HG02943 (cell line): ENCODE measurements around the gene ARAP2.
"Not testable (repeated sequence)": the region's sequence is repeated elsewhere in the genome, so short reads cannot be mapped to it uniquely, and the experiment has no call there.

ENCODE experiments used
- ATAC-seq: cut with Tn5 transposase; IDR thresholded peaks from one replicate; pipeline ENCODE4 v1.9.1; 2021; ENCODE audit warnings: mild to moderate bottlenecking, low read depth, moderate library complexity; ENCODE audit not compliant: unreplicated experiment

Gene ARAP2

DNA sequence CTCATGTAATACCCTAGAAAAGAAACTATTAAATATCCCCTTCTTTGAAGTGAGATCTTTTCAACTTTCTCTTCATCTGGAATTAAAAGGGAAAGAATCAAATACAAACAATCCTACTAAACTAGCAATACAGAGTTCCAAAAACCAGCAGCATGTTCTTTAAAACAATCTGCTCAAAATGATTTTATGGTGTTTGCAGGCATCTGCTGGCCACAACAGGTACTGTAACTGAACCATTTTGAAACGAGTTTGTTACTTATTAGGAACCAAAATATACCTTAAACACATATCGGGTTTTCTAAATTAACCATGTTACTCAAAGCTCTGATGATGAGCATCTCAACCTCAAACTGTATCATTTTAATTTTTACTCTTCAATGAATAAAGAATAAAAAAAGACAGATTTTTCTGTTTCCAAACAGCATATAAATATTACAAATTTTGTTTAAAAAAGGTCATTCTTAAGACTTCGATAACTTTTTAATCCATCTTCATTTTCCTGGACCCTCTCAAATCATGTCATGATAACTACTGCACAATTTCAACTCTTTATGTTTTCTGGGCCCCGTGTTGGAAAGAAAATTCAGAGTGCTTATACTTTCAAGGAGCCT lies 56.5 kb downstream of the ARAP2 start:
- ATAC-seq: no peak

DNA sequence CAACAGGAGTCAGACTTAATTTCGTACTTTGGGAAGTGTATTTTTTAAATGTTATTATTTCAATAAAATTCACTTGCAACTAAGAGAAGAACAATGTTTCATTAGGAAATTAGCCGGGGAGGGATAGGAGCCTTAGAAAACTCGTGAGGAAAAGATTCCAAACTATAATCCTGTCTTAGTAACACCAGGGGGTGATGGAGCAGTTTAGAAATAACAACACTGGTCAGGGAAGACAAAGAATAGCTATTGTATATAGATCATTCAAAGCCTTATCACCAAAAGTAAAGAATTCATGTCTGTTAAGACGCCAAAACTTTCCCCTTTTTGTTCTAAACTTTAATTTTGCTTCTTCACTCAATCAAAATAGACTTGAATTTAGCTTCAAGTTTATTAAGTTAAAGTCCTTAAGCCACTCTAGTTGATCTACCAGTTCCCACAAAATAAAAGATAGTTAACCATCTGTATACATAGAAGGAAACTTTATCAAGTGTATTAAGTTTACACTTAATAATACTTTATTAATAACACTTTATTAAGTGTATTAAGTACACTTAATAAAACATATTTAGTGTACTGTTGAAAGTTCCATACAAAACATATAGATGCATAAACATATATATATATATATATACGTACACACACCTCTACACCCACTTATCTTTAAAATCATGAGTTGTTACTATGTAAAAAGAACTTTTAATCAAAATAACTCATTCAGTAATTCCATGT lies 60.5 kb downstream of the ARAP2 start:
- ATAC-seq: no peak

DNA sequence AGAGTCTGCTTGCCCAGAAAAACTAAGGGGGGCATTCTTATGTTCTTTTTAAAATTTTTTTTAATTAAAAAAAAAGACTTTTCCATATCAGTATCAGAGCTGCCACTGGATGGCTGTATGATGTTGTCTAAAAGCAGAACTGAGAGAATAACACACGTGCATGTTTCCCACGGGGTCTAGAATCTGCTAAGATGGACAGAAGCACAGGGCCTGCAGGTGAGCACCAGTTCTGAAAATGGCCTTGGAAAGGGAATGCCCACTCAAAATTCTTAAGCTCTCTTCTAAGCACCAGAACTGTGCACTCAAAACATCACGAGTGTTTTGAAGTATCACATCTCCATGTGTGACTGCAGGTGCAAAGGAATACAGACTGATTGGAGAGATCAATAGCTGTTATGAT lies 61.1 kb downstream of the ARAP2 start:
- no peak for ATAC-seq

DNA sequence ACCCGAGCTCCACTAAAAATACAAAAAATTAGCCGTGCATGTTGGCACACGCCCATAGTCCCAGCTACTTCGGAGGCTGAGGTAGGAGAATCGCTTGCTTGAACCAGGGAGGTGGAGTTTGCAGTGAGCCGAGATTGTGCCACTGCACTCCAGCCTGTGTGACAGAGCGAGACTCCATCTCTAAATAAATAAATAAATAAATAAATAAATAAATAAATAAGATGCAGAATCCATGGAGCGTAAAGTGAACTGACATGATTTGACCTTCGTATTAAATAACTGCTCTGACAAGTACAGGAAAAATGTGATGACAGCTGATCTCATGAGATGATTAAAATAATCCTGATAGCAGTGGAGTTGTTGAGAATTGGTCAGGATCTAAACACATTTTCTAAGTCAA lies 62.0 kb downstream of the ARAP2 start:
- ATAC-seq: not testable (repeated sequence)

DNA sequence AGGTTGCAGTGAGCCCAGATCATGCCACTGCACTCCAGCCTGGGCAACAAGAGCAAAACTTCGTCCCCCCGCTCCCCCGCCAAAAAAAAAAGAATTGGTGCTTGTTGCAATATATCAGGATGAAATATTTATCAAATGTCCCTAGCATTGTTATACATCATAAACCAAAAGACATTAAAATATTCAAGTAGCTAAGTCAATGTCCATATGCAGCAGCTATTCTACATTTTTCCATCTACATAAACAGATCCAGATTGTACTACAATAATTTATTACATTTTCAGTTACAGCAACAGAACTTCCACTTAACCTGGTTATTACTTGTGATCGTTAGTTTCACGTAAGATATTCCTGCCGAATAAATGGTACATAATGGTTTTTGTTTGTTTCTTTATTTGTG lies 64.1 kb downstream of the ARAP2 start:
- ATAC-seq: no peak

DNA sequence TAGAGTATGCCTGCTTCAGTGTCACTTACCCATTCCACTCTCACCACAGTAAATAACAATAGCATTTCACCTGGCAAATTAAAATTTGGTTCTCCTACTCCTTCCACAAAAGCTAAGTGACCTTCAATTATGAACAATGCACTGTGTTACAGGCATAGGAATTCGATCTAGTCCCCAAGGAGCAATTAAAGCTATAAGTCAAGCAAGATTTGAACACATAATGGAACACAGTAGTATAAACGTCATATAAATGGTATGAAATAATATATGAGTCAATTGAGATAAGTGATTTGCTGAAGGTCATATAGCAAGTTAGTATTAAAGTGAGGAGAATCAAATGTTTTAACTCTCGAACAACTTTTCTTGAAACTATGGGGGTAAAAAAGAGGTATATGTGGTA lies 65.8 kb downstream of the ARAP2 start:
- no peak for ATAC-seq

DNA sequence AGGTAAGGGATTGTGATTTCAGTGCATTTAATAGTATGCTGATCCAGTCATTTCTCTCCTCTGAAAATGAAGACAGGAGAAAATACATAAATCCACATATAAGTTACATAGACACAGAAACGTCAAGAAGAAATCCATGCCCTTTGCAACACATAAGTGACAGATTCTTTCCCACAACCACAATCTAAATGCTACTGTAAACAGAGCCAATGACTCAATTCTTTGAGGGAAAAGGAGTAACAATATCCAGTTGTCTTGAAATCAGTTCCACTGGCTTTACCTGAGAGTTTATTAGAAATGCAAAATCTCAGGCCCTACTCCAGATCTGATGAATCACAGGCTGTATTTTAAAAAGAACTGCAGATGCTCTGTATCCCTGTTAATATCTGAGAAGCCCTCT lies 66.4 kb downstream of the ARAP2 start:
- no peak for ATAC-seq

DNA sequence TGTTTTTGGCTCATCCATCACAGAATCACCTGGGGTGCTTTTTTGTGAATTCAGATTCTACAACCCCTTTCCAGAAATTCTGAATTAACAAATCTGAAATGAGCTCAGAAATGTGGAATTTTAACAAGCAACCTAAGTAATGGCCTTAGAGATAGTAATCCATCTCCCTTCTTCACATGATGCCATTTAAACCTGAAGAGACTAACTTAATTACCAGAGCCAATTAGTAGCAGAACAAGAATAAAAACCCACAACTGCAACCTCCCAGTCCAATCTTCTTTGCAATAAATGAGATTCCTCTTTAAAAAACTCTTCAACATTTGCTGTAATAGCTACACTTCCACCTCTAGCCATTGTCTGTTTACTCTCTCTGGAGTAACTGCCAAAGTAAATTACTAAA lies 69.7 kb downstream of the ARAP2 start:
- ATAC-seq: no peak

DNA sequence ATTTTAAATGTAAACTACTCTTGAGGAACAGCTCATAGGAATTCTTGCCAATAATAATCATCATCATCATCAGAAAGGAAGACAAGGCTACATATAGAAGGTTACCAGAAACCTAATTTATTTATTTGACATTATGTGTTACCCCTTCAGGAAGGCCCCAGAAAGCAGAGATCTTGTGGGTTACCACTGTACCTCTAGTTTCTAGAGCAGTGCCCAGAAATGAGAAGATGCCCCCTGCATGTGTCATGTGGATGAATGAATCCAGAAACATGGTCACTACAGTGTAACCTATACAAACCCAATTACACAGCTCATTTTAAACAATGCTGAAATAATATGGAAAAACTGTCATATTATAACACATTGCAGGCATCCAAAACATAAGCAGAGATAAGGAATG lies 70.4 kb downstream of the ARAP2 start:
- no peak for ATAC-seq

DNA sequence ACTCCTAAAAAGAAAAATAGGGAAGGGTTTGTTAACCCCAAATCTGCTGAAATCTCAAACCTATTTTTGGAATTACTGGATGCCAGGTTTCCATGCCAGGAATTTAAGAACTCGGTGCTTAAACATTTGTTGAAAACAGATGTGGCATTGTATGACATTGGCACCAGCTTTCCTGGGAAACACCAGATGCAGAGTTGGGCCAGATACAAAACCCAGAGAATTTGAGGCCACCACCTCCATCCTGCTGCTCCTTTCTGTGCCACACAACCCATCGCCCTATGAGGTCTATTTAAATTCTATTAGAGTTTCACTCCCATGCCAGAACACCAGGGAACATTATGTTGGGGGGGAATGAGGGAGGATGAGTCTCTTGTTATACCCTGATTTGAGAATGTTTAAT lies 71.7 kb downstream of the ARAP2 start:
- no peak for ATAC-seq

DNA sequence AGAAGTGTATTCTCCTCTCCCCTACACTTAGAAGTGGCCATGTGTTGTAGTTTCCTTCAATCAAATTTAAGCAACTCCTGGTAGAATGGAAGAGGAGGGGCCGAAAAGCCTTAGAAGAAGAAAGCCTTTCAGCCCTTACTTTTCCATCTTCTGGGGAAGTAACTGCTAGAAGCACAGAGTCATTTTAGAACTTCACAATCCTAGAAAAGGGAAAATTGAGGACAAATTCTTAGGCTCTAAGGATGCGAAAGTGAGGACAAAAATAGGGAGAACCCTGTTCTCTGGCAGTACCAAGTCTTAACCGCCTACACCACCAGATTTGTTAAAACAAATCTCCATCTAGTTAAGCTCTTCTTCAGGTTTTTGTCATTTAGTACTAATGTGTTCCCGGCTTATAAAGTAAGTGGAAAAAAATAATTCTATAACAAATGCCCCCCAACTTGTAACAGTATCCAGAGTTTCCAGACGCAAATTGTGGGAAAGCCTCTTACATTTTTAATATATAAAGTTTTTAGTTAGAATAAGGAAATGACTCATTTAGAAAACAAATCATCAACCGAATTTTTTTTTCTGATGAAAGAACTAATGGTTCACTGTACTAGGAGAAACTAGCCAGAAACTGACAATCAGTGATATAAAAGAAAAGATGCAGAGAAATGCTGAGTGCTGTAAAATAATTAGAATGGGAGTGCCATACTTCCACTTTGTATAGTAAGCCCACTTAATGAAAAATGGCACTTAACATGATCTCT lies 76.0 kb downstream of the ARAP2 start:
- ATAC-seq: no peak

DNA sequence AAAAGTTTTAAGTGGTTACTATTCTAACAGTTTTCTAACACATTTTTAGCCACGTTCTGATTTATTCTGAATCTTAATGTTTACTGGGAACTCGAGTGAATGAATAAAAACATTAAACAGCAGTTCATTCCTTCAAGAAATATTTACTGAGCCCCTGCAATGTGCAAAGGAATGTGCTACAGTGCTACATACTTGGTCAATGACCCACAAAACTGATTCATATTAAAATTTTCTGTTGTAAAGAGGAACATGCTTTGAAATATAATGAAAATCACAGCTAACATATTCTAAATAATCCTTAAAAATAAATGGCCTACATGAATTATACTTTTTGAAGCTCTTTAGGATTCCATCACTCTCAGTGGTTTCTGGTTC lies 78.7 kb downstream of the ARAP2 start:
- no peak for ATAC-seq

DNA sequence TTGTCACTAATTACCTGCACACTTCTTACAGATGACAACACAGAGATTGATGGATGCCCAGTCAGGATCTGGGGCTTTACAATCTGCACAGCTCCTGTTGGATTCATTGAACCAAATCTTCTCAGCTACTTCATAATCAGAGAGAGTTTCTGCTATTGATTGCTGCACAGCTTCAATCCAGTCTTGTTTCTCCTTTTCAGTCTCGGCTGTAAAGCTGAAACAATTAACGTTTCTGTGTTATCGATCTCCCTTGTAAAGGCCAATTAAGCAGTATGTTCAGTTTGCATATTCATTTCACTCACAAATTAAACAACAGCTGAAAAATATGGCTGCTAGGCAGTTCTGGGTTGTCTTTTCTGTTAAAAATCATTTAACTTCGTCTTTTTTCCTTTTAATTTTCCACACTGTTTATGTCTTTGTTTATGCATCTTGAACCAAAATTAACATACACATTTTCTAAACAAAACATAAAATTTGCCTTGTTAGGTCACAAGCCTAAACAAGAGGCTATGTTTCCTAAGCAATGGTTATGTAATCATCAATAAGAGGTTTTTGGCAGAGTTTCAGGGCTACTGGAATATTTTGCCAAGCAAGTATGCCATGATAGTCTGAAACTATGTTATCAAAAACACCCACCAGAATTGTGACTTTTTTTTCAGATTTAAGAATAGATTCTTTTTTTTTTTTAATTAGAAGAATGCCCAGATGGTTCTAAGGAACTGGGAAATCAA lies 79.2 kb downstream of the ARAP2 start:
- no peak for ATAC-seq

DNA sequence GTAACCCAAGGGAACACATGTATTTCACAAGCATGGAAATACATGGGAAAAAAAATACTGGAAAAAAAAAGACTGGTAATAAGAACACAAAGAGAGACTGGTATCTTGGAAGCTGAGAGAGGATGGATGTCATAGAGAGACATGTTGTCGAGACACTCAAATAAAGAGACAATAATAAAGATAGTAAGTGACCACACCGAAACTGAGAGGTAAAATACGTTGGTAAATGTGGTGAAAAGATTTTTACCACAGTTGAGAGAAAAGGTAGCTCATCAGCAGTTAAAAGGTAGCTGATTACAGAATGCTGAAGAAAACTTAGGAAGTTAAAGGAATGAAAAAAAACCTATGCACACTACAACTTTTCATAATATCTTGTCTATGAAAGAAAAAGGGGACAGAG lies 81.1 kb downstream of the ARAP2 start:
- no peak for ATAC-seq

DNA sequence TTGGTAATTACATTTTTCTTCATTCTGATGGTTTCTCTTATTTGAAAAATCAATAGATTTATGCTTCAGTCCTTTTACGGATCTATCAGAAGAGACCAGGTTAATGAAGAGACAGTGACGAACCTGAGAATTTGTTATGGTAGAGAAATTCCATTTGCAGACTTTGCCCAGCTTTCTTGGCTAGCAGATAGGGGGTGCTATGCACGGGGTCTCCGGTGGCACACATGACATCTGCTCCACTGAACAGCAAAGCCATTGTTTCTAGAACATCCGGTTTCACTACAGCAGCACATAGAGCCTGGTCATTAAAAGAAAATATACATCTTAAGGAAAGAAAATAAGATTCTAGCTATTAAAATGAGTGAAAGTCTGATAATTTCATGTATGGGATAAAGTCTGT lies 85.1 kb downstream of the ARAP2 start:
- ATAC-seq: no peak

DNA sequence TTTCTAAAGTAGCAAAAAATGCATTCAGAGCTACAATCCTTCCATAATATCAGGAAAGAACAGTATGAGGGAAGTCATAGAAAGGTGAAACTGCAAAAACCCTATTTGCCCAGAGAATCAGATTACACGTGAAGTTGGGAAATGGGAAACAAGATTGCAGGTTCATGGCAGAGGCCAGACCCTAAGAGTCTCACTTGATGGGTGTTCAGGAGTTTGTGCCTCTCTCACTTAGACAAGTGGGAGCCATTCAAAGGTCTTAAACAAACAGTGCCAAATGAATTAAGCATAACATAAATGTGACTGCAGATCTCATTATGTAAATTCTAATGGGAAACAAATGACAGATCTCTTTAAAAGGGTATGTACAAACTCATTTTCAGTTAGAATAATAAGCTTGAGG lies 91.6 kb downstream of the ARAP2 start:
- ATAC-seq: no peak

DNA sequence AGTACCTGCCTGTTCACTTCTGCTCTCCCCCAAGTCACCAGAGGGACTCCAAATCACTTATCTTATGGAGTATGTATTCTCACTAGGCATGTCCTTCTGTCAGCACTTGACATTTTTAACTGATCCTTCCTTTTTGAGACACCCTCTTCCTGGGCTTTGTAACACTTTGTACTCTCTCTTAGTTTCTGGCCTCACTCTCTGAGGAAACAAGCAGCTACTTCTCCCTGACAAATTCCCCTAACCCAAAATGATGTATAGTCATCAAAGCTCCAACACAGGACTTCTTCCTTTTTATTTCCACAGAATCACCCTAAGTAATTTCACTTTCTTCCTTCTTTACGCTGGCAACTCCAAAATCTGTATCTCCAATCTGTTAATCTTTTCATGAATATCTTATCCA lies 101.8 kb downstream of the ARAP2 start:
- no peak for ATAC-seq

DNA sequence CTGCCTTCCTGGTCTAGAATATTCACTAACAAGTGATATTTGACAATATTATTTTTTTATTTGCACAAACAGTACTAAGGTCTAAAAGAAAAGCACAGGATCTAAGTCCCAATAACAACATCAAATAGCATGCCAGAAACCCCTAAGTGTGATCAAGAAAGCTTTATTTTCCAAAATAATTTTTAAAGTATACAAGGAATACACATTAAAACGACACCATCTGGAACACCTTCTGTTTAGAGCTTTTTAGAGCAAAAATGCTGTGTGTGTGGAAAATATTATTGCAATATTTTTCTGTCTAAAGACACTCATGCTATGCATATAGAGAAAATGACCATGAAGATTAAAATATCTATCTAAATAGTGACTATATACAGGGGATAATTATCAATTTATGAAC lies 103.1 kb downstream of the ARAP2 start:
- ATAC-seq: no peak

DNA sequence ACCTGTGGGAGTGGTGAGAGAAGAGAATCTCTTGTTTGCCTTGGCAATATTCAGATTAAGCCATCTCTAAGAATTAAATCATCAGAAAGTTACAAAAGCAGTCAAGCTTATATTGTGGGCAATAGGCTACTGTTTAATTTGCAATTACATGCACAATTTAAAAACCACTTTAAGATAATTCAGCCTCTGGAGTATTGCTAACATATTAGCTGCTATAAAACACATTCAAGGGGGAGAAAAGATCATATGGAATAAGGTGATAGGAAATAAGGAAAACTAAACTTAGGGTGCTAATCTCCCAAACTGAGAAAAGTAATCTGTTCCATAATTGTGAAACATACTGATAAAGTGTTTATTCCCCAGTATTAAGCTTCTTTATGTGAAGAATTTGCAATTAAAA lies 103.9 kb downstream of the ARAP2 start:
- ATAC-seq: no peak

DNA sequence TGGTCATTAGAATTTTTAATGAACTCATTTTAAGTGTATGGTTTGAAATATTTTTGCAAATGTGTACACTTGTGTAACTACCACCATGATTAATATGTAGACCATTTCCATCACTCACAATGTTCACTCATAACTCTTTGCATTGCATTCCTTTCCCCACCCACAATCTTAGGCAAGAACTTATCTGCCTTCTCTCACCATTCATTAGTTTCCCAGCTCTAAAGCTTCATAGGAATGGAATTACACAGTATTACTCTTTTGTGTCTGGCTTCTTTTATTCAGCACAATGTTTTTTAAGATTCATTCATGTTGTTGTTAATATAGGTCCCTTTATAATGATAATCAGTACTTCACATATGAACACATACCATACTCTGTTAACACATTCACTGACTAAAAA lies 106.1 kb downstream of the ARAP2 start:
- ATAC-seq: no peak

DNA sequence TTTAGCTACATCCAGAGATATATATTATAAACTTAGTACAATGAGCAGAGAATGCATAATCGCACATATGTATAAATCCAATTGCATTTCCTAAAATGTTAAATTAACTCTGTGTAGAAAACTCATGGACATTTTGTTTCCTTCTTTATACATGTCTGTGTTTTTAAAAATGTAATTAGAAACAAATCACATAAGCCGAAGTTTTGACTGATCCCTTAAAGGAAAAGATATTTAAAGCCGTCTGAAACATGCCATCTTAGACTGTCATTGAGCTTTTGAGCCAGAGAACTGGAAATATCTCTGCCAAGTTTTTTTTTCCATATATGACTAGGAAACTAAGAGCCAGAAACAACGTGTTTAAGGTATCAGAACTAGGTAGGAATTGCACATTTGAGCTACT lies 107.0 kb downstream of the ARAP2 start:
- ATAC-seq: no peak
